DND-41 (cell line): ENCODE measurements around the gene TWSG1.
"Not testable (repeated sequence)": the region's sequence is repeated elsewhere in the genome, so short reads cannot be mapped to it uniquely, and the experiment has no call there.

Source experiments
- ATAC-seq: fragments of 200-7000 bp; cut with Tn5 transposase; 3 replicates; pipeline ENCODE4 v1.9.1; 2021; ENCODE audit warnings: low read depth; ENCODE audit not compliant: insufficient read depth
- DNase-seq: peaks from one replicate; pipeline ENCODE4 v3.0.0-alpha.2; 2020
- H2AFZ ChIP-seq: 2 replicates; pipeline ENCODE4 v1.6.0; 2012; ENCODE audit warnings: low read depth, low read length
- H3K27ac ChIP-seq: 2 replicates; pipeline ENCODE4 v1.5.1; 2012; ENCODE audit warnings: low read length, inconsistent platforms
- H3K27me3 ChIP-seq: fragments of 200-600 bp; sonication (generic); 2 replicates; pipeline ENCODE4 v1.6.0; 2012; ENCODE audit warnings: low read length, mild to moderate bottlenecking, inconsistent platforms; ENCODE audit not compliant: insufficient read depth, poor library complexity
- H3K36me3 ChIP-seq: 2 replicates; pipeline ENCODE4 v1.5.1; 2012; ENCODE audit warnings: low read length, inconsistent platforms; ENCODE audit not compliant: insufficient read depth
- H3K4me1 ChIP-seq: 2 replicates; pipeline ENCODE4 v1.5.1; 2012; ENCODE audit warnings: mild to moderate bottlenecking, low read length; ENCODE audit not compliant: insufficient read depth
- H3K4me2 ChIP-seq: 2 replicates; pipeline ENCODE4 v1.6.0; 2012; ENCODE audit warnings: mild to moderate bottlenecking, moderate library complexity, low read length, inconsistent platforms; ENCODE audit not compliant: insufficient read depth
- H3K4me3 ChIP-seq, 2 experiments: fragments of 200-600 bp in 1 of 2; shearing (Covaris generic) in 1 of 2; 2 replicates each; pipeline ENCODE4 v1.5.1; 2012 to 2016; ENCODE audit warnings: inconsistent platforms in 2 of 2, low read length in 2 of 2, mild to moderate bottlenecking in 2 of 2, low read depth in 1 of 2, moderate library complexity in 1 of 2
- H3K79me2 ChIP-seq: 2 replicates; pipeline ENCODE4 v1.6.0; 2012; ENCODE audit warnings: low read length, inconsistent platforms; ENCODE audit not compliant: insufficient read depth
- H3K9ac ChIP-seq: 2 replicates; pipeline ENCODE4 v1.6.0; 2012; ENCODE audit warnings: low read depth, mild to moderate bottlenecking, inconsistent platforms, low read length, moderate library complexity
- H3K9me3 ChIP-seq: 2 replicates; pipeline ENCODE4 v1.5.1; 2012; ENCODE audit warnings: low read length, moderate library complexity, mild to moderate bottlenecking, inconsistent platforms; ENCODE audit not compliant: insufficient read depth, severe bottlenecking
- H4K20me1 ChIP-seq: 2 replicates; pipeline ENCODE4 v1.6.0; 2012; ENCODE audit warnings: low read length; ENCODE audit not compliant: insufficient read depth
- EZH2 ChIP-seq: IDR thresholded peaks from 3 replicates; pipeline ENCODE4 v1.6.1; 2012; ENCODE audit warnings: borderline replicate concordance, low read depth, mild to moderate bottlenecking, moderate library complexity, low read length, inconsistent platforms; ENCODE audit not compliant: severe bottlenecking
- TF ChIP-seq, protein P1 (sequence below): IDR thresholded peaks from 2 replicates; pipeline ENCODE4 v1.5.1; 2012; ENCODE audit warnings: borderline replicate concordance, low read length, moderate library complexity, mild to moderate bottlenecking; ENCODE audit not compliant: poor library complexity, severe bottlenecking; ENCODE audit errors: extremely low read depth

The TWSG1 gene

DNA sequence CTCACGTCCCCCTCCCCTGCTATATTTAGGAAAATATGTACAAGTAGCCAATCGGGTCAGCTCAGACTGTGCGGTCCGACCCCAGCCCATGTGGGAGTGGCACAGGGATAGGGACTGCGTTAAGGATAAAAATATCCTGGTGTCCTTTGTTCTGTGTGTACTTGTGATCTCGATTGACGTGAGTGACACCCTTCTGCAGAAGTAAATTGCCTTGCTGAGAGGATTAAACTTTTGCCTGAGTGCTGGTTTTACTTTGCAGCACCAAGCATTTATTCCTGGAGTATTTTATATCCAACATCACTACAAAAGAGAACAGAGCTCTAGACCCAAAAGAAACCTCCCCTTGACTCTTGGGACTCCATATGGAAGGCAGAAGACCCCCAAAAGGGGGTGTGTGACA is 112.8 kb downstream of the TWSG1 start:
- Histone ChIP-seq H3K9ac (no peak overlapping the region), H3K4me2 (no peak overlapping the region), H3K4me1 (no peaks in the 10 kb centered on the region), H3K27me3 (peaks cover 7% of the 10 kb centered on the region), H3K4me3 (no peak overlapping the region), H2AFZ (no peak overlapping the region), H4K20me1 (no peaks in the 10 kb centered on the region), H3K36me3 (no peaks in the 10 kb centered on the region), H3K79me2 (no peaks in the 10 kb centered on the region), H3K27ac (no peak overlapping the region), H3K9me3 (peaks cover 11% of the 10 kb centered on the region)
- TF ChIP-seq, protein P1, sequence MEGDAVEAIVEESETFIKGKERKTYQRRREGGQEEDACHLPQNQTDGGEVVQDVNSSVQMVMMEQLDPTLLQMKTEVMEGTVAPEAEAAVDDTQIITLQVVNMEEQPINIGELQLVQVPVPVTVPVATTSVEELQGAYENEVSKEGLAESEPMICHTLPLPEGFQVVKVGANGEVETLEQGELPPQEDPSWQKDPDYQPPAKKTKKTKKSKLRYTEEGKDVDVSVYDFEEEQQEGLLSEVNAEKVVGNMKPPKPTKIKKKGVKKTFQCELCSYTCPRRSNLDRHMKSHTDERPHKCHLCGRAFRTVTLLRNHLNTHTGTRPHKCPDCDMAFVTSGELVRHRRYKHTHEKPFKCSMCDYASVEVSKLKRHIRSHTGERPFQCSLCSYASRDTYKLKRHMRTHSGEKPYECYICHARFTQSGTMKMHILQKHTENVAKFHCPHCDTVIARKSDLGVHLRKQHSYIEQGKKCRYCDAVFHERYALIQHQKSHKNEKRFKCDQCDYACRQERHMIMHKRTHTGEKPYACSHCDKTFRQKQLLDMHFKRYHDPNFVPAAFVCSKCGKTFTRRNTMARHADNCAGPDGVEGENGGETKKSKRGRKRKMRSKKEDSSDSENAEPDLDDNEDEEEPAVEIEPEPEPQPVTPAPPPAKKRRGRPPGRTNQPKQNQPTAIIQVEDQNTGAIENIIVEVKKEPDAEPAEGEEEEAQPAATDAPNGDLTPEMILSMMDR: no peak
- TF ChIP-seq EZH2: no peak
- ATAC-seq (no peak), DNase-seq (no peak)

DNA sequence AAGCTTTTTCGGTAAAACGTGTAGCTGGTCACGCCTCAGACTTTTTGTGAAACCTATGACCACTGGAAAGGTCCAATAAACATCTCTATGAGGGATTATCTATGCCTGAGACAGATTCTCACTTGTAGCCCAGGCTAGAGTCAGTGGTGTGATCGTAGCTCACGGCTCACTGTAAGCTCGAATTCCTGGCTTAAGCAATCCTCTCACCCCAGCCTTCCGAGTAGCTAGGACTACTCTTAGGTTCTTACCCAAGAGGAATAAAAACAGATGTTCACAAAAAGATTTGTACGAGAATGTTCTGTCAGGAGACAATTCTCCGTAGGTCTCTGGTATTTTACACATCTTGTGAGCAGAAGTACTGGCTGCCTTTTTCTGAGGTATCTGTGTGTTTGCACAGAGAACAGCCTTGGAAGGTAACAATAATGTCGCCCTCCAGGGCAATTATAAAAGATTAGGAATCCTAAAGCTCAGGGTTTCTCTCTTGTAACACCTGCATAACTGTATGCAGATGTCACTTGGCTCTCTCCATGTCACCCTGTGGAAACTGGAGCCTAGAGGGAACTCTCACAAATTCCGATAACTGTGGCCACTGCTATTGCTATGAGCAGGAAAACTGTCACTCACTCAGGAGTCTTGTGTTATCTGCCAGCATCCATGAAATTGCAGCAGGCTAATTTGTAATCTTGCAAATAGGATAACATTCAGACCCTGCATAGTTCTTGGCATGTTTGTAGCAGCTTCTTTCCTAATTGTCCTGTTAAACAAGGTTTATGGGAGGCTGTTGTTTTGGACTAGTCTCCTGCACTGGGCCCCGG is 115.2 kb downstream of the TWSG1 start:
- H3K79me2 ChIP-seq: no peaks in the 10 kb centered on the region
- no peaks in the 10 kb centered on the region for H3K4me1 ChIP-seq
- ATAC-seq (no peak), DNase-seq (no peak)
- H3K4me3 ChIP-seq: no peak overlapping the region
- H3K9me3 ChIP-seq: peaks cover 11% of the 10 kb centered on the region
- peaks cover 7% of the 10 kb centered on the region for H3K27me3 ChIP-seq
- no peaks in the 10 kb centered on the region for H3K36me3 ChIP-seq
- H4K20me1 ChIP-seq: no peaks in the 10 kb centered on the region
- H3K27ac ChIP-seq: no peak overlapping the region
- no peak overlapping the region for H3K4me2 ChIP-seq
- TF ChIP-seq EZH2: no peak
- TF ChIP-seq, protein P1: no peak
- H3K9ac ChIP-seq: no peak overlapping the region
- no peak overlapping the region for H2AFZ ChIP-seq

DNA sequence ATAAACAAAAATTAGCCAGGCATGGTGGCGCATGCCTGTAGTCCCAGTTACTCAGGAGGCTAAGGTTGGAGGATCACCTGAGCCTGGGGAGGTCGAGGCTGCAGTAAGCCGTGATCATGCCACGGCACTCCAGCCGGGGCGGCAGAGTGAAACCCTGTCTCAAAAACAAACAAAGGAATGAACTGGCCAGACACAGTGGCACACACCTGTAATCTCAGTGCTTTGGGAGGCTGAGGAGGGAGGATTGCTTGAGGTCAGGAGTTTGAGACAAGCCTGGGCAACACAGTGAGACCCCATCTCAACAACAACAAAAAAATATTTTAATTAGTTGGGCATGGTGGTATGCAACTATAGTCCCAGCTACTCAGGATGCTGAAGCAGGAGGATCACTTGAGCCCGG is 116.3 kb downstream of the TWSG1 start:
- not testable (repeated sequence) for H3K4me2 ChIP-seq, H3K4me3 ChIP-seq, H3K9ac ChIP-seq, H4K20me1 ChIP-seq, H2AFZ ChIP-seq, ATAC-seq, H3K79me2 ChIP-seq, H3K27me3 ChIP-seq, DNase-seq, H3K27ac ChIP-seq, H3K36me3 ChIP-seq, H3K4me1 ChIP-seq
- peaks cover 16% of the 10 kb centered on the region for H3K9me3 ChIP-seq
